HepG2 (cell line): ENCODE results near the gene TANGO6. TPM values are rescaled to one million over a fixed set of nuclear protein-coding genes. Genes with fewer than 3 reads are reported as not detected.

Experiments
- ATAC-seq: fragments of 200-7000 bp; cut with Tn5 transposase; 3 replicates; pipeline ENCODE4 v1.9.1; 2020; ENCODE audit warnings: mild to moderate bottlenecking, moderate library complexity
- BruUV-seq: library from RNA; stranded (reverse); fragments of 400-500 nt; replicated peaks from 2 replicates; lab custom pipeline; 2021; lab: Mats Ljungman, UMichigan
- CTCF ChIA-PET: fragments of 300-600 bp; formaldehyde crosslinking; extraction: SDS; loops from one replicate; lab custom pipeline; 2021; ENCODE audit warnings: low total read pairs, inconsistent platforms, low intra/inter-chr PET ratio; lab: Yijun Ruan, JAX
- POLR2A ChIA-PET: fragments of 350-600 bp; sonication (Branson Sonifier 250); formaldehyde crosslinking; loops from one replicate; lab custom pipeline; 2020; ENCODE audit warnings: antibody characterized with exemption, inconsistent platforms; lab: Yijun Ruan, JAX
- DNase-seq: peaks from one replicate; pipeline ENCODE4 v3.0.0-alpha.2; 2015; ENCODE audit warnings: low spot score
- FAIRE-seq: peaks from 3 replicates; lab custom pipeline; 2011; peaks lifted over from hg19 to GRCh38; lab: Jason Lieb, UNC
- H2AFZ ChIP-seq: one replicate; pipeline ENCODE4 v1.6.1; 2011; ENCODE audit warnings: low read length, inconsistent platforms
- H3K27ac ChIP-seq: fragments of 300-600 bp; 3 replicates; pipeline ENCODE4 v1.8.0; 2011; ENCODE audit warnings: mixed run types, mild to moderate bottlenecking, mixed read lengths, low read length, inconsistent platforms; ENCODE audit not compliant: insufficient read depth; ENCODE audit errors: extremely low read length
- H3K27me3 ChIP-seq, 2 experiments: fragments of 200-600 bp in 1 of 2; 2 replicates in 1 of 2; 3 replicates in 1 of 2; pipeline versions ENCODE4 v1.6.0 to v1.8.0; 2011; ENCODE audit warnings: low read length in 2 of 2, mild to moderate bottlenecking in 2 of 2, moderate library complexity in 2 of 2, inconsistent platforms in 1 of 2; ENCODE audit not compliant: insufficient read depth in 2 of 2, control insufficient read depth in 1 of 2
- H3K36me3 ChIP-seq, 2 experiments: fragments of 200-600 bp in 1 of 2; replicated peaks in 1 of 2; 2 replicates in 1 of 2; 3 replicates in 1 of 2; pipeline versions ENCODE4 v1.5.1 to v1.8.0; 2011; ENCODE audit warnings: low read length in 2 of 2, inconsistent platforms in 1 of 2; ENCODE audit not compliant: insufficient read depth in 2 of 2, control insufficient read depth in 1 of 2
- H3K4me1 ChIP-seq: 2 replicates; pipeline ENCODE4 v1.5.1; 2012; ENCODE audit warnings: low read length, inconsistent platforms; ENCODE audit not compliant: insufficient read depth
- H3K4me2 ChIP-seq: 2 replicates; pipeline ENCODE4 v1.6.0; 2011; ENCODE audit warnings: low read depth, low read length, inconsistent platforms
- H3K4me3 ChIP-seq, 3 experiments: fragments of 200-600 bp in 1 of 3; sonication (generic), shearing (Covaris generic) in 1 of 3; replicated peaks in 1 of 3; 2 replicates each; pipeline ENCODE4 v1.5.1; 2011 to 2016; ENCODE audit warnings: low read length in 3 of 3, inconsistent platforms in 2 of 3, low read depth in 2 of 3, mild to moderate bottlenecking in 2 of 3, control low read depth in 1 of 3, mixed read lengths in 1 of 3; ENCODE audit not compliant: insufficient read depth in 1 of 3
- H3K79me2 ChIP-seq: one replicate; pipeline ENCODE4 v1.6.1; 2011; ENCODE audit warnings: low read length, inconsistent platforms; ENCODE audit not compliant: insufficient read depth
- H3K9ac ChIP-seq: 2 replicates; pipeline ENCODE4 v1.6.0; 2011; ENCODE audit warnings: mild to moderate bottlenecking, low read depth, low read length, inconsistent platforms; ENCODE audit not compliant: insufficient read depth
- H3K9me3 ChIP-seq: 2 replicates; pipeline ENCODE4 v1.5.1; 2012; ENCODE audit warnings: mild to moderate bottlenecking, low read length
- H4K20me1 ChIP-seq: 2 replicates; pipeline ENCODE4 v1.6.0; 2011; ENCODE audit warnings: inconsistent platforms, mild to moderate bottlenecking, low read length, moderate library complexity; ENCODE audit not compliant: insufficient read depth
- ASH2L ChIP-seq: fragments of 300-600, 200-600 bp; sonication (generic); IDR thresholded peaks from 2 replicates; pipeline ENCODE4 v1.7.0; 2017; ENCODE audit warnings: low read depth, mild to moderate bottlenecking, moderate library complexity, mixed read lengths, low read length; ENCODE audit not compliant: insufficient read length
- GZF1 ChIP-seq: sonication (generic); formaldehyde crosslinking; IDR thresholded peaks from 2 replicates; pipeline ENCODE4 v1.5.1; 2020; ENCODE audit warnings: mild to moderate bottlenecking, missing genetic modification reagents
- HNRNPL ChIP-seq: fragments of 200-400 bp; formaldehyde crosslinking; IDR thresholded peaks from 2 replicates; pipeline ENCODE4 v1.6.1; 2017; ENCODE audit warnings: mild to moderate bottlenecking, low read depth, low read length
- MAZ ChIP-seq, 2 experiments: sonication (generic) in 1 of 2; formaldehyde crosslinking in 1 of 2; IDR thresholded peaks; 2 replicates each; pipeline versions ENCODE4 v1.5.0 to v1.6.1; 2012 to 2020; ENCODE audit warnings: low read depth in 2 of 2, mild to moderate bottlenecking in 2 of 2, borderline replicate concordance in 1 of 2, improper control_type of control experiment in 1 of 2, low read length in 1 of 2, missing genetic modification reagents in 1 of 2, moderate library complexity in 1 of 2
- NFYB ChIP-seq: sonication (generic); formaldehyde crosslinking; IDR thresholded peaks from 2 replicates; pipeline ENCODE4 v1.4.0; 2020; ENCODE audit warnings: missing genetic modification reagents
- POLR2AphosphoS5 ChIP-seq: IDR thresholded peaks from 2 replicates; pipeline ENCODE4 v1.6.1; 2012; ENCODE audit warnings: low read depth, low read length
- RBFOX2 ChIP-seq: fragments of 200-400 bp; formaldehyde crosslinking; IDR thresholded peaks from 2 replicates; pipeline ENCODE4 v1.6.1; 2017; ENCODE audit warnings: low read depth, mild to moderate bottlenecking, low read length
- REL ChIP-seq: sonication (generic); formaldehyde crosslinking; conservative IDR thresholded peaks from 2 replicates; pipeline ENCODE4 v1.8.0; 2022; ENCODE audit warnings: mild to moderate bottlenecking, missing genetic modification reagents, moderate library complexity
- RFXAP ChIP-seq: sonication (generic); formaldehyde crosslinking; IDR thresholded peaks from 2 replicates; pipeline ENCODE4 v1.4.0; 2020; ENCODE audit warnings: missing genetic modification reagents, borderline replicate concordance
- SMARCE1 ChIP-seq: fragments of 450-650 bp; IDR thresholded peaks from 2 replicates; pipeline ENCODE4 v1.6.1; 2017; ENCODE audit warnings: borderline replicate concordance
- ZMAT3 ChIP-seq: sonication (generic); formaldehyde crosslinking; conservative IDR thresholded peaks from 2 replicates; pipeline ENCODE4 v1.7.0; 2021; ENCODE audit warnings: missing genetic modification reagents
- ZNF331 ChIP-seq: sonication (generic); formaldehyde crosslinking; IDR thresholded peaks from 2 replicates; pipeline ENCODE4 v1.4.0; 2020; ENCODE audit warnings: missing genetic modification reagents
- ZNF350 ChIP-seq: sonication (generic); formaldehyde crosslinking; IDR thresholded peaks from 2 replicates; pipeline ENCODE4 v1.4.0; 2020; ENCODE audit warnings: mild to moderate bottlenecking, low read depth, missing genetic modification reagents, borderline replicate concordance
- ZNF552 ChIP-seq: sonication (generic); formaldehyde crosslinking; IDR thresholded peaks from 2 replicates; pipeline ENCODE4 v1.9.0; 2022; ENCODE audit warnings: missing genetic modification reagents, mild to moderate bottlenecking, borderline replicate concordance
- ZNF713 ChIP-seq: sonication (generic); formaldehyde crosslinking; IDR thresholded peaks from 2 replicates; pipeline ENCODE4 v1.4.0; 2020; ENCODE audit warnings: mild to moderate bottlenecking, missing genetic modification reagents
- whole genome bisulfite sequencing: methylation state at CpG from one replicate; pipeline ENCODE4 v1.1.6; 2017; ENCODE audit warnings: low lambda C conversion rate; 5-methylcytosine and 5-hydroxymethylcytosine counted together
- in situ Hi-C: cut with HindIII; loops from 2 replicates; pipeline ENCODE4 v1.10.0; 2017; ENCODE audit warnings: low pct_unique_long_range_greater_than_20kb; ENCODE audit not compliant: extremely low pct_ligation_motif_present
- intact Hi-C: fragments of 100-400 bp; cut with micrococcal nuclease; formaldehyde crosslinking; loops from one replicate; pipeline ENCODE4 v1.10.0; 2022; ENCODE audit not compliant: unreplicated experiment
- polyA plus RNA-seq, 8 experiments: library from polyadenylated mRNA; depleted of rRNA in 3 of 8; stranded (reverse) in 7 of 8; unstranded in 1 of 8; fragments of >200 nt; fragmentation: Illumina TruSeq in 4 of 8; extraction: Trizol in 4 of 8; gene quantifications; 2 replicates each; pipeline versions ENCODE4 v1.2.1 to v1.2.3, GENCODE V29; 2011 to 2016; ENCODE audit warnings: low read depth in 4 of 8, missing spikeins in 1 of 8, mixed read lengths in 1 of 8; ENCODE audit not compliant: insufficient read depth in 1 of 8
- total RNA-seq, 5 experiments: library from RNA; depleted of rRNA; stranded (reverse); fragments of >200 nt; fragmentation: Illumina TruSeq; extraction: Trizol; gene quantifications; 2 replicates each; pipeline ENCODE4 v1.2.3, GENCODE V29; 2016; ENCODE audit warnings: low read depth in 1 of 5
- TF ChIP-seq, protein P1 (sequence below): IDR thresholded peaks from 2 replicates; pipeline ENCODE4 v1.6.1; 2012; ENCODE audit warnings: inconsistent platforms
- TF ChIP-seq, protein P2 (sequence below): IDR thresholded peaks from 2 replicates; pipeline ENCODE4 v1.6.1; 2016; ENCODE audit warnings: mild to moderate bottlenecking
- TF ChIP-seq, protein P3 (sequence below): sonication (generic); formaldehyde crosslinking; IDR thresholded peaks from 2 replicates; pipeline ENCODE4 v1.5.1; 2020; ENCODE audit warnings: missing genetic modification reagents, mild to moderate bottlenecking, borderline replicate concordance
- TF ChIP-seq, protein P4 (sequence below): sonication (generic); formaldehyde crosslinking; IDR thresholded peaks from 2 replicates; pipeline ENCODE4 v1.8.0; 2022; ENCODE audit warnings: mild to moderate bottlenecking, missing genetic modification reagents; ENCODE audit not compliant: insufficient replicate concordance

Gene TANGO6
- total and polyA plus RNA-seq, 2 of the 13 experiments (the other 11 are each of a cell fraction or from before 2014, with no cell fraction given) = 7.2 to 13.3 TPM

DNA sequence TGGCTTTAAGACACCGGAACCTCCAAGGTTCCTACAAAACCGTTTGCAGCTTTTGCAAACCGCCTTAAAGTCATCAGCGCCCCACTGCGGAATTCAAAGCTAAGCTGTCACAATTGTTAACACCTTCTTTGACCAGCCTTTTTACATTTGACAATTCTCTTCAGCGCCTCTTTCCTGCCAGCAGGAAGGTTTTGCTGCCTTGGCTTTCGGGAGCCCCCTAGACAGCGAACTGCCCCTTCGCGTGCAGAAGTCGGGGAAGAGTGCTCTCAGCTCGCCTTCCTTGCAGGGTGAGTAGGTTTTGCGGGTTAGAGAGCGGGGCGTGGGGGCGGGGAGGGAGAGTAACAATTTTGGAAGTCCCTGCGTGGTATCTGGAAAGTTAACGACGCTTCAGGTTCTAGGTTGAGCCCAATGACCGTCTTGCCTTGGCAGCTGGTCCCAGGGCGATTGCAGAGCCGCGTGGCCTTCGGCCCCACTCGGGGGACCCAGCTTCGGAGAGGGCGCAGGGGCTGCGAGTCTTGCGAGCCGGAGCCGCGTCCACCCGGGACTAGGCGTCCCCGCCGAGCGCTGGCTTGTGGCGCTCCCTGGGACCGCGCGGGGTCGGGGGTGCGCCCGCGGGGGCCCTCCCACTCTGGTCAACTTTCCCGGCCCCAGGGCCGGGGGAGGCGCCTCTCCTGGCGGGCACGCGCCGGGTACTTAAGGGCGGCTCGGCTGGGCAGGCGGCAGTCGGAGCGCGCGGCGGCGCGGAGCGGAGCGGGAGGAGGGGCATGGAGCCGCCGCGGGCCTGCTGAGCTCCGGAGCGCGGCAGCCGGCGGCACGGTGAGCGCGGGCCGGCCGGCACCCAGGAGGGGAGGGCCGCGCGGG is 262.4 kb downstream of the TANGO6 start, which contains the start of gene HAS3:
Gene HAS3 (plus strand): TSS at position 153 of the 861 bp plus-strand sequence. CDS start 3,743 bp downstream, outside the sequence.
- peak; percentile 34 for DNase-seq
- peak; percentile 86 for ATAC-seq
- Histone ChIP-seq H3K36me3 (no peaks in the 10 kb centered on the region), H3K4me1 (peaks cover 19% of the 10 kb centered on the region), H3K9me3 (no peaks in the 10 kb centered on the region), H3K4me2 (peak within 1 kb of the TSS; percentile 88), H3K4me3 (peak within 1 kb of the TSS; percentile 61 to 85 (median 77)), H3K27me3 (peaks cover 4 to 32% of the 10 kb centered on the region in 2 experiments; a peak in 4 of 5 replicates), H2AFZ (no peak within 1 kb of the TSS), H4K20me1 (no peaks in the 10 kb centered on the region), H3K79me2 (no peaks in the 10 kb centered on the region), H3K27ac (no peak within 1 kb of the TSS), H3K9ac (peak within 1 kb of the TSS; percentile 50)
- in situ Hi-C loops (loop anchor here (10.0 to 25.0 kb wide), 2 partner anchors 111 to 393 kb away; no protein-coding TSS in a partner anchor), intact Hi-C loops (loop anchor here (10.0 kb wide), 1 partner anchor 111 kb away; no protein-coding TSS in a partner anchor)
- peak; percentile 44 for FAIRE-seq
- POLR2A ChIA-PET = interaction anchor here (0.6 to 1.5 kb wide), 7 partner anchors 10 to 237 kb away, joined by 3 to 9 read pairs (median 3); no protein-coding TSS in a partner anchor
- CTCF ChIA-PET = no interaction called here
- WGBS = 4% methylated on average over 25 of the region's 80 CpGs
- no TSS peak for BruUV-seq
- TF ChIP-seq HNRNPL (0 out of 2 replicates have a peak, but pooled peaks have one; percentile 44), ZMAT3 (CRISPR knock-in tag) (no peak), RFXAP (CRISPR knock-in tag) (0 out of 2 replicates have a peak, but pooled peaks have one; percentile 20), ZNF331 (CRISPR knock-in tag) (no peak), POLR2AphosphoS5 (no peak), SMARCE1 (no peak), NFYB (no peak), REL (CRISPR knock-in tag) (no peak), ZNF552 (CRISPR knock-in tag) (no peak), ASH2L (no peak), ZNF350 (CRISPR knock-in tag) (no peak), ZNF713 (CRISPR knock-in tag) (no peak), GZF1 (CRISPR knock-in tag) (no peak), MAZ (IDR thresholded peaks at IDR 0.05; ENCODE audit: borderline replicate concordance, low read depth, low read length) (0 out of 2 replicates have a peak, but pooled peaks have one; percentile 41), MAZ (CRISPR knock-in tag; IDR thresholded peaks at IDR 0.05; ENCODE audit: low read depth) (0 out of 2 replicates have a peak, but pooled peaks have one; percentile 55), RBFOX2 (peak; percentile 47; the same call in 1 of the 2 replicates)
- TF ChIP-seq, protein P1, sequence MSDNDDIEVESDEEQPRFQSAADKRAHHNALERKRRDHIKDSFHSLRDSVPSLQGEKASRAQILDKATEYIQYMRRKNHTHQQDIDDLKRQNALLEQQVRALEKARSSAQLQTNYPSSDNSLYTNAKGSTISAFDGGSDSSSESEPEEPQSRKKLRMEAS = peak; percentile 27; the same call in 1 of the 2 replicates
- TF ChIP-seq, protein P2, sequence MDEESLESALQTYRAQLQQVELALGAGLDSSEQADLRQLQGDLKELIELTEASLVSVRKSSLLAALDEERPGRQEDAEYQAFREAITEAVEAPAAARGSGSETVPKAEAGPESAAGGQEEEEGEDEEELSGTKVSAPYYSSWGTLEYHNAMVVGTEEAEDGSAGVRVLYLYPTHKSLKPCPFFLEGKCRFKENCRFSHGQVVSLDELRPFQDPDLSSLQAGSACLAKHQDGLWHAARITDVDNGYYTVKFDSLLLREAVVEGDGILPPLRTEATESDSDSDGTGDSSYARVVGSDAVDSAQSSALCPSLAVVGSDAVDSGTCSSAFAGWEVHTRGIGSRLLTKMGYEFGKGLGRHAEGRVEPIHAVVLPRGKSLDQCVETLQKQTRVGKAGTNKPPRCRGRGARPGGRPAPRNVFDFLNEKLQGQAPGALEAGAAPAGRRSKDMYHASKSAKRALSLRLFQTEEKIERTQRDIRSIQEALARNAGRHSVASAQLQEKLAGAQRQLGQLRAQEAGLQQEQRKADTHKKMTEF = no peak
- TF ChIP-seq, protein P3, sequence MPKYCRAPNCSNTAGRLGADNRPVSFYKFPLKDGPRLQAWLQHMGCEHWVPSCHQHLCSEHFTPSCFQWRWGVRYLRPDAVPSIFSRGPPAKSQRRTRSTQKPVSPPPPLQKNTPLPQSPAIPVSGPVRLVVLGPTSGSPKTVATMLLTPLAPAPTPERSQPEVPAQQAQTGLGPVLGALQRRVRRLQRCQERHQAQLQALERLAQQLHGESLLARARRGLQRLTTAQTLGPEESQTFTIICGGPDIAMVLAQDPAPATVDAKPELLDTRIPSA (CRISPR knock-in tag) = no peak
- TF ChIP-seq, protein P4, sequence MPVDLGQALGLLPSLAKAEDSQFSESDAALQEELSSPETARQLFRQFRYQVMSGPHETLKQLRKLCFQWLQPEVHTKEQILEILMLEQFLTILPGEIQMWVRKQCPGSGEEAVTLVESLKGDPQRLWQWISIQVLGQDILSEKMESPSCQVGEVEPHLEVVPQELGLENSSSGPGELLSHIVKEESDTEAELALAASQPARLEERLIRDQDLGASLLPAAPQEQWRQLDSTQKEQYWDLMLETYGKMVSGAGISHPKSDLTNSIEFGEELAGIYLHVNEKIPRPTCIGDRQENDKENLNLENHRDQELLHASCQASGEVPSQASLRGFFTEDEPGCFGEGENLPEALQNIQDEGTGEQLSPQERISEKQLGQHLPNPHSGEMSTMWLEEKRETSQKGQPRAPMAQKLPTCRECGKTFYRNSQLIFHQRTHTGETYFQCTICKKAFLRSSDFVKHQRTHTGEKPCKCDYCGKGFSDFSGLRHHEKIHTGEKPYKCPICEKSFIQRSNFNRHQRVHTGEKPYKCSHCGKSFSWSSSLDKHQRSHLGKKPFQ (CRISPR knock-in tag) = no peak
